Neural progenitor cell (in vitro differentiated cells): ENCODE measurements around the gene RSRC2. TPM values are rescaled to one million over a fixed set of nuclear protein-coding genes. Genes with fewer than 3 reads are reported as not detected.

Experiments used
- DNase-seq: peaks from one replicate; pipeline ENCODE4 v3.0.0-alpha.2; 2016; ENCODE audit warnings: low spot score
- H2AFZ ChIP-seq: fragments of 200-600 bp; sonication (generic); replicated peaks from 2 replicates; pipeline ENCODE4 v1.6.1; 2016; ENCODE audit warnings: antibody characterized with exemption
- H3F3A ChIP-seq: fragments of 200-600 bp; sonication (generic); 2 replicates; pipeline ENCODE4 v1.6.1; 2016; ENCODE audit warnings: antibody characterized with exemption, low read depth
- H3K27ac ChIP-seq: fragments of 200-600 bp; sonication (generic); 2 replicates; pipeline ENCODE4 v1.5.1; 2016; ENCODE audit warnings: mild to moderate bottlenecking
- H3K27me3 ChIP-seq: fragments of 200-600 bp; sonication (generic); 2 replicates; pipeline ENCODE4 v1.6.1; 2016; ENCODE audit warnings: mild to moderate bottlenecking, moderate library complexity
- H3K36me3 ChIP-seq: fragments of 200-600 bp; sonication (generic); 2 replicates; pipeline ENCODE4 v1.5.1; 2016
- H3K4me1 ChIP-seq: fragments of 200-600 bp; sonication (generic); 2 replicates; pipeline ENCODE4 v1.6.1; 2016; ENCODE audit warnings: mixed run types
- H3K4me2 ChIP-seq: fragments of 200-600 bp; sonication (generic); 2 replicates; pipeline ENCODE4 v1.6.1; 2016
- H3K4me3 ChIP-seq: fragments of 200-600 bp; sonication (generic); 2 replicates; pipeline ENCODE4 v1.5.1; 2016
- H3K79me2 ChIP-seq: fragments of 200-600 bp; sonication (generic); 2 replicates; pipeline ENCODE4 v1.6.1; 2016; ENCODE audit warnings: low read depth
- H3K9ac ChIP-seq: fragments of 200-600 bp; sonication (generic); 2 replicates; pipeline ENCODE4 v1.6.1; 2016
- H3K9me3 ChIP-seq: fragments of 200-600 bp; sonication (generic); 2 replicates; pipeline ENCODE4 v1.5.1; 2016; ENCODE audit warnings: low read depth
- H4K20me1 ChIP-seq: fragments of 200-600 bp; sonication (generic); 2 replicates; pipeline ENCODE4 v1.6.1; 2016; ENCODE audit warnings: low read depth
- H3K27ac Mint-ChIP-seq: 3 replicates; pipeline ENCODE4 v1.8.0; 2021; ENCODE audit warnings: mixed read lengths
- H3K27me3 Mint-ChIP-seq: 2 replicates; pipeline ENCODE4 v1.8.0; 2022; ENCODE audit warnings: low read depth, mild to moderate bottlenecking, inconsistent platforms, moderate library complexity, mixed read lengths; ENCODE audit not compliant: insufficient read depth
- H3K36me3 Mint-ChIP-seq: 3 replicates; pipeline ENCODE4 v1.8.0; 2021; ENCODE audit warnings: mixed read lengths
- H3K4me1 Mint-ChIP-seq: 3 replicates; pipeline ENCODE4 v1.8.0; 2021; ENCODE audit warnings: mixed read lengths
- H3K4me3 Mint-ChIP-seq: 3 replicates; pipeline ENCODE4 v1.8.0; 2021; ENCODE audit warnings: mild to moderate bottlenecking, moderate library complexity, mixed read lengths
- H3K9me3 Mint-ChIP-seq: 3 replicates; pipeline ENCODE4 v1.8.0; 2020; ENCODE audit warnings: mixed read lengths
- EZH2 ChIP-seq: fragments of 200-600 bp; sonication (generic); IDR thresholded peaks from 2 replicates; pipeline ENCODE4 v1.6.1; 2017; ENCODE audit warnings: antibody characterized with exemption, mild to moderate bottlenecking, moderate library complexity
- EZH2phosphoT487 ChIP-seq: fragments of 200-600 bp; sonication (generic); IDR thresholded peaks from 2 replicates; pipeline ENCODE4 v1.6.1; 2017; ENCODE audit warnings: antibody characterized with exemption
- total RNA-seq: library from RNA; depleted of rRNA; stranded (reverse); fragments of >200 nt; gene quantifications from 2 replicates; pipeline ENCODE4 v1.2.3, GENCODE V29; 2015; ENCODE audit warnings: low replicate concordance
- TF ChIP-seq, protein P1 (sequence below): fragments of 200-600 bp; sonication (generic); IDR thresholded peaks from 2 replicates; pipeline ENCODE4 v1.5.1; 2017; ENCODE audit warnings: antibody characterized with exemption, mild to moderate bottlenecking

The RSRC2 gene
- total RNA-seq, 1 donor from 2014 or later, result 248 TPM

DNA sequence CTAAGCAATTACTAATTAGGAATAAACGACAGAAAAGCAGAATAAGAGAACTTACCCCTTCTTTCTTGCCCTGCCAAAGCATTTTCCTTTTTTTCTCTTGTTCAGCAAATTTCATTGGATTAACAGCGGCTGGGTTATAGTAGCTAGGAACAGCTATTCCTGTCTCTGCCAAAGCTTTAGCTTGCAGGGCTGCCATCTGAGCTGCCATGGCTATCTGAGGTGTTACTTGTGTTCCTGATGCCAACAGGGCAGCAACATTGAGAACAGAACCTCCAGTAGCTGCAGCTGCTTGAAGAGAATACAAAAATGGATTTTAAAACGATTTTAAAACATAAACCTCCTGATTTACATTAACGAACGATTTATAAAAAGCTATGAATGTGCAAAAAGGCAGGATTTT, 18.6 kb downstream of the RSRC2 start:
- no peak overlapping the region for H3K27ac ChIP-seq
- no peak overlapping the region for H3K27ac Mint-ChIP-seq
- peaks cover 41% of the 10 kb centered on the region for H3K36me3 Mint-ChIP-seq
- H3K27me3 Mint-ChIP-seq, result peaks cover 4% of the 10 kb centered on the region
- H3K4me3 Mint-ChIP-seq, result no peak overlapping the region
- H3K4me3 ChIP-seq, result no peak overlapping the region
- H3K9me3 Mint-ChIP-seq, result no peaks in the 10 kb centered on the region
- H3K4me1 Mint-ChIP-seq, result no peaks in the 10 kb centered on the region
- H3K9ac ChIP-seq, result no peak overlapping the region
- H3K36me3 ChIP-seq, result peaks cover 53% of the 10 kb centered on the region
- DNase-seq, result no peak
- no peaks in the 10 kb centered on the region for H3K9me3 ChIP-seq
- H3F3A ChIP-seq, result peaks cover 87% of the 10 kb centered on the region
- H3K4me1 ChIP-seq, result no peaks in the 10 kb centered on the region
- no peak overlapping the region for H3K4me2 ChIP-seq
- H3K79me2 ChIP-seq, result peaks cover 62% of the 10 kb centered on the region
- no peaks in the 10 kb centered on the region for H3K27me3 ChIP-seq
- peaks cover 33% of the 10 kb centered on the region for H4K20me1 ChIP-seq
- no peak overlapping the region for H2AFZ ChIP-seq
- TF ChIP-seq, protein P1, sequence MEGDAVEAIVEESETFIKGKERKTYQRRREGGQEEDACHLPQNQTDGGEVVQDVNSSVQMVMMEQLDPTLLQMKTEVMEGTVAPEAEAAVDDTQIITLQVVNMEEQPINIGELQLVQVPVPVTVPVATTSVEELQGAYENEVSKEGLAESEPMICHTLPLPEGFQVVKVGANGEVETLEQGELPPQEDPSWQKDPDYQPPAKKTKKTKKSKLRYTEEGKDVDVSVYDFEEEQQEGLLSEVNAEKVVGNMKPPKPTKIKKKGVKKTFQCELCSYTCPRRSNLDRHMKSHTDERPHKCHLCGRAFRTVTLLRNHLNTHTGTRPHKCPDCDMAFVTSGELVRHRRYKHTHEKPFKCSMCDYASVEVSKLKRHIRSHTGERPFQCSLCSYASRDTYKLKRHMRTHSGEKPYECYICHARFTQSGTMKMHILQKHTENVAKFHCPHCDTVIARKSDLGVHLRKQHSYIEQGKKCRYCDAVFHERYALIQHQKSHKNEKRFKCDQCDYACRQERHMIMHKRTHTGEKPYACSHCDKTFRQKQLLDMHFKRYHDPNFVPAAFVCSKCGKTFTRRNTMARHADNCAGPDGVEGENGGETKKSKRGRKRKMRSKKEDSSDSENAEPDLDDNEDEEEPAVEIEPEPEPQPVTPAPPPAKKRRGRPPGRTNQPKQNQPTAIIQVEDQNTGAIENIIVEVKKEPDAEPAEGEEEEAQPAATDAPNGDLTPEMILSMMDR, result no peak
- TF ChIP-seq EZH2phosphoT487 (no peak), EZH2 (no peak)

DNA sequence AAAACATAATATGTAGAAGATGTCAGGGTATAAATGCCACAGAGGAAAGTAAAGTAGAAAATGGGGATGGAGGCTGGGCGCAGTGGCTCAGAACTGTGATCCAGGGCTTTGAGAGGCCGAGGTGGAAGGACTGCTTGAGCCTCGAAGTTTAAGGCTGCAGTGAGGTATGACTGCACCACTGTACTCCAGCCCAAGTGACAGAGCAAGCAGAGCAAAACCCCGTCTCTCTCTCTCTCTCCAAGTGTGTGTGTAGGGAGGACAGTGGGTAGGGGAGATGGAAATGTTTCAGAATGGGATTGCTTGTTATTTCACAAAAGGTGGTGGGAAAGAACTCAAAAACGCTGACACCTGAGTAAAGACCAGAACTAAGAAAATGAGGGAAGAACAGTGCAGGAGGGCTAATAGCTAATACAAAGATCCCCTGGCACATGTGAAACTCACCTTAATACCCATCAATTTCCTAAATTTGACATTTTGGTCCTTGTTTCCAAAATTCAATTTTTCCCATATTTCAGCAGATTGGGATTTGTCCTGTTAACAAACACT, 20.3 kb downstream of the RSRC2 start:
- Histone ChIP-seq H3K9me3 (no peaks in the 10 kb centered on the region), H3K9ac (no peak overlapping the region), H3K27me3 (no peaks in the 10 kb centered on the region), H3K27ac (no peak overlapping the region), H3K79me2 (peaks cover 46% of the 10 kb centered on the region), H3K4me1 (peaks cover 1% of the 10 kb centered on the region), H3K4me2 (no peak overlapping the region), H3K36me3 (peaks cover 42% of the 10 kb centered on the region), H3F3A (peaks cover 91% of the 10 kb centered on the region), H2AFZ (no peak overlapping the region), H4K20me1 (peaks cover 19% of the 10 kb centered on the region), H3K4me3 (no peak overlapping the region)
- Mint-ChIP-seq H3K27me3 (peaks cover 4% of the 10 kb centered on the region), H3K9me3 (no peaks in the 10 kb centered on the region), H3K27ac (no peak overlapping the region), H3K4me1 (peaks cover 4% of the 10 kb centered on the region), H3K4me3 (no peak overlapping the region), H3K36me3 (peaks cover 41% of the 10 kb centered on the region)
- TF ChIP-seq, protein P1, result no peak
- no peak for TF ChIP-seq EZH2
- no peak for TF ChIP-seq EZH2phosphoT487
- DNase-seq, result no peak

DNA sequence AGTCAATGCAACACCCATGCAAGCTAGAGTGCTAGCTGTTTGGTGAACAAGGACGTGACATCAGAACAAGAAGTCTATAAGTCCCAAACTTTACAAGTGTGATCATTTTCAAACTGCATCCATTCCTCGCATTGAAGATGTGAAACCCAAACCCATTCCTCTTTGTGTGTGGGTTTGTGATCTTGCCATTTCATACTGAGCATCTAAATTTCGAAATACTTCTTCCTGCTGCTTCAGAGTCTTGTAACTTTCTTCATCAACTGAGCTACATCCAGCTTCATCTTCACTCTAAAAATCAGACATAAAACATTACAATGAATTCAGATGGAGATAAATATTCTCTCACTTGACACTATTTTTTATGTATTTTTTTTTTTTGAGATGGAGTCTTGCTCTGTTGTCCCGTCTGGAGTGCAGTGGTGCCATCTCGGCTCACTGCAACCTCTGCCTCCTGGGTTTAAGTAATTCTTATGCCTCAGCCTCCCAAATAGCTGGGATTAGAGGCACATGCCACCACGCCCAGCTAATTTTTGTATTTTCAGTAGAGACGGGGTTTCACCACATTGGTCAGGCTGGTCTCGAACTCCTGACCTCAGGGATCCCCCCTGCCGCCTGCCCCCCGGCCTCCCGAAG, 21.2 kb downstream of the RSRC2 start:
- DNase-seq, result no peak
- Histone ChIP-seq H3K9ac (no peak overlapping the region), H3K36me3 (peaks cover 36% of the 10 kb centered on the region), H3K4me3 (no peak overlapping the region), H3K9me3 (no peaks in the 10 kb centered on the region), H3K27ac (peak overlapping the region; percentile 65), H3K27me3 (no peaks in the 10 kb centered on the region), H3F3A (peaks cover 90% of the 10 kb centered on the region), H3K79me2 (peaks cover 36% of the 10 kb centered on the region), H3K4me2 (no peak overlapping the region), H2AFZ (no peak overlapping the region), H3K4me1 (peaks cover 4% of the 10 kb centered on the region), H4K20me1 (peaks cover 12% of the 10 kb centered on the region)
- H3K36me3 Mint-ChIP-seq, result peaks cover 35% of the 10 kb centered on the region
- H3K9me3 Mint-ChIP-seq, result no peaks in the 10 kb centered on the region
- H3K4me1 Mint-ChIP-seq, result peaks cover 11% of the 10 kb centered on the region
- H3K27me3 Mint-ChIP-seq, result peaks cover 4% of the 10 kb centered on the region
- TF ChIP-seq EZH2 (no peak), EZH2phosphoT487 (no peak)
- TF ChIP-seq, protein P1, result no peak
- no peak overlapping the region for H3K27ac Mint-ChIP-seq
- no peak overlapping the region for H3K4me3 Mint-ChIP-seq
